Tibial nerve (tissue), 3 donors: ENCODE data around the gene GLRA1.

Experiments used
- POLR2A ChIP-seq, 2 donors: fragments of 450-650 bp; IDR thresholded peaks; one replicate each; pipeline ENCODE4 v1.6.1; 2017; ENCODE audit warnings: antibody characterized with exemption in 2 of 2, mild to moderate bottlenecking in 2 of 2, moderate library complexity in 2 of 2
- TF ChIP-seq, protein P1 (sequence below), 5 experiments: fragments of 200-600 bp in 3 of 5; fragments of 450-650 bp in 2 of 5; sonication (generic) in 3 of 5; IDR thresholded peaks; one replicate each; pipeline ENCODE4 v1.5.1; 2016 to 2019; ENCODE audit warnings: antibody characterized with exemption in 5 of 5, mild to moderate bottlenecking in 3 of 5, moderate library complexity in 2 of 5

DNA sequence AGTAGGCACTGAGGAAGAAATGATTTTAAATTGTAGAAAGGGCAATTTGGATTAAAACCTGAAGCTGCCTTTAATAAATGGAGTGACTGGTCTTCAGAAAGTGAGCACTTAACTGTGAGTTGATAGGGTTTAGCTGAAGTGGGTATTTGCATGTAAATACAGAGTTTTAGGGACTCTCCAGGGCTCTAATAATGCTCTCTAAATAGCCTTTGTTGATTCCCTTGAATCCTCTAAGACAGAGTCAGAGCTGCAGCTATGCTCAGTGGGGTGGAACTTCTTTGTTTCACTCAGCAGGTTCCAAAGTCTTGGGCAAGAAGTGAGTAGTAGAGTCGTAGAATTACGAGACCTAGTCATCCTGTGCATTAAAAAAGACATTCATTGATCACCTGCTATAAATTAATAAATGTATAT lies 21.4 kb downstream of the GLRA1 start:
- TF ChIP-seq, protein P1, sequence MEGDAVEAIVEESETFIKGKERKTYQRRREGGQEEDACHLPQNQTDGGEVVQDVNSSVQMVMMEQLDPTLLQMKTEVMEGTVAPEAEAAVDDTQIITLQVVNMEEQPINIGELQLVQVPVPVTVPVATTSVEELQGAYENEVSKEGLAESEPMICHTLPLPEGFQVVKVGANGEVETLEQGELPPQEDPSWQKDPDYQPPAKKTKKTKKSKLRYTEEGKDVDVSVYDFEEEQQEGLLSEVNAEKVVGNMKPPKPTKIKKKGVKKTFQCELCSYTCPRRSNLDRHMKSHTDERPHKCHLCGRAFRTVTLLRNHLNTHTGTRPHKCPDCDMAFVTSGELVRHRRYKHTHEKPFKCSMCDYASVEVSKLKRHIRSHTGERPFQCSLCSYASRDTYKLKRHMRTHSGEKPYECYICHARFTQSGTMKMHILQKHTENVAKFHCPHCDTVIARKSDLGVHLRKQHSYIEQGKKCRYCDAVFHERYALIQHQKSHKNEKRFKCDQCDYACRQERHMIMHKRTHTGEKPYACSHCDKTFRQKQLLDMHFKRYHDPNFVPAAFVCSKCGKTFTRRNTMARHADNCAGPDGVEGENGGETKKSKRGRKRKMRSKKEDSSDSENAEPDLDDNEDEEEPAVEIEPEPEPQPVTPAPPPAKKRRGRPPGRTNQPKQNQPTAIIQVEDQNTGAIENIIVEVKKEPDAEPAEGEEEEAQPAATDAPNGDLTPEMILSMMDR (IDR thresholded peaks at IDR 0.05), result no peak
- no peak for TF ChIP-seq POLR2A (IDR thresholded peaks at IDR 0.05)
